Breast epithelium (tissue), 3 donors: Measurements from ENCODE around the gene MAK.

Experiments used
- POLR2A ChIP-seq: fragments of 450-650 bp; IDR thresholded peaks from one replicate; pipeline ENCODE4 v1.6.1; 2016; ENCODE audit warnings: antibody characterized with exemption, mild to moderate bottlenecking, moderate library complexity
- TF ChIP-seq, protein P1 (sequence below), 3 donors: fragments of 450-650 bp; IDR thresholded peaks; one replicate each; pipeline ENCODE4 v1.5.1; 2016 to 2017; ENCODE audit warnings: antibody characterized with exemption in 3 of 3, mild to moderate bottlenecking in 3 of 3, moderate library complexity in 3 of 3

GRCh38 chr6:10838794-10839333, 525 bp upstream of the MAK start:
- TF ChIP-seq, protein P1, sequence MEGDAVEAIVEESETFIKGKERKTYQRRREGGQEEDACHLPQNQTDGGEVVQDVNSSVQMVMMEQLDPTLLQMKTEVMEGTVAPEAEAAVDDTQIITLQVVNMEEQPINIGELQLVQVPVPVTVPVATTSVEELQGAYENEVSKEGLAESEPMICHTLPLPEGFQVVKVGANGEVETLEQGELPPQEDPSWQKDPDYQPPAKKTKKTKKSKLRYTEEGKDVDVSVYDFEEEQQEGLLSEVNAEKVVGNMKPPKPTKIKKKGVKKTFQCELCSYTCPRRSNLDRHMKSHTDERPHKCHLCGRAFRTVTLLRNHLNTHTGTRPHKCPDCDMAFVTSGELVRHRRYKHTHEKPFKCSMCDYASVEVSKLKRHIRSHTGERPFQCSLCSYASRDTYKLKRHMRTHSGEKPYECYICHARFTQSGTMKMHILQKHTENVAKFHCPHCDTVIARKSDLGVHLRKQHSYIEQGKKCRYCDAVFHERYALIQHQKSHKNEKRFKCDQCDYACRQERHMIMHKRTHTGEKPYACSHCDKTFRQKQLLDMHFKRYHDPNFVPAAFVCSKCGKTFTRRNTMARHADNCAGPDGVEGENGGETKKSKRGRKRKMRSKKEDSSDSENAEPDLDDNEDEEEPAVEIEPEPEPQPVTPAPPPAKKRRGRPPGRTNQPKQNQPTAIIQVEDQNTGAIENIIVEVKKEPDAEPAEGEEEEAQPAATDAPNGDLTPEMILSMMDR (IDR thresholded peaks at IDR 0.05) = no peak
- no peak for TF ChIP-seq POLR2A
